ENCODE results near the gene CFD.
A peak's percentile ranks its signal among the peaks of the same experiment; 100 is the strongest.
"Not testable (repeated sequence)": the region's sequence is repeated elsewhere in the genome, so short reads cannot be mapped to it uniquely, and the experiment has no call there.

CFD gene

DNA sequence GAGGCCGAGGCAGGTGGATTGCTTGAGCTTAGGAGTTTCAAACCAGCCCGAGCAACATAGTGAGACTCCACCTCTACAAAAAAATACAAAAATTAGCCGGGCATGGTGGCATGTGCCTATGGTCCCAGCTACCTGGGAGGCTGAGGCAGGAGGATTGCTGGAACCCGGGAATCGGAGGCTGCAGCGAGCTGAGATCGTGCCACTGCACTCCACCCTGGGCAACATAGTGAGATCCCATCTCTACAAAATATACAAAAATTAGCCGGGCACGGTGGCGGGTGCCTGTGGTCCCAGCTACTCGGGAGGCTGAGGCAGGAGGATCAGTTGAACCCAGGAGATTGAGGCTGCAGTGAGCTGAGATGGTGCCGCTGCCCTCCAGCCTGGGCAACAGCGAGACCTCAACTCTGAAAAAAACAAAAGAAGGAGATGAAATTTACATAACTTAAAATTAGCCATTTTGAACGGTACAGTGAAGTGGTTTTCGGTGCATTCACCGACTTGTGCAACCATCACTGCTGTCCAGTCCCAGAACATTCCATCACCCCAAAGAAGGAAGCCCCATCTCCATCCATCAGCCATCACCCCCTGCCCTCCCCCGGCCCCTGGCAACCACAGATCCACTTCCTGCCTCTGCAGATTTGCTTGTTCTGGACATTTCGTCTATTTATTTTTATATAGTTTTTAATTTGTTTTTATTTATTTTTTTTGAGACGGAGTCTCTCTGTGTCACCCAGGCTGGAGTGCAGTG is 33.4 kb upstream of the CFD start:
- DNase-seq = no peak

DNA sequence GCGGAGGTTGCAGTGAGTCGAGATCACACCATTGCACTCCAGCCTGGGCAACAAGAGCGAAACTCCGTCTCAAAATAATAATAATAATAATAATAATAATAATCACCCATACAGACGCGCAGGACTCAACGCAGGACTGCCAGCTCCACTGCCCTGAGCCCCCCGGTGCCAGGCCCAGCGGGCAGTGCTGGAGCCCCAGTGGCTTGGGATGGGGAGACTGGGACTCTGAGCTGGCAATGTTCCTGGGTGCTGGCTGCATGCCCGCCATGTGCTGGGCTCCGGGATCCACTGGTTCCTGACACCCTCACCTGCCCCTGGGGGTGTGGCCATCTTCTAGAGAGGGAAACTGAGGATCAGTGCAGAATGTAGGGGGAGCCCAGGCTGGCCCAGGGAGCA is 32.2 kb upstream of the CFD start:
- no peak for DNase-seq

DNA sequence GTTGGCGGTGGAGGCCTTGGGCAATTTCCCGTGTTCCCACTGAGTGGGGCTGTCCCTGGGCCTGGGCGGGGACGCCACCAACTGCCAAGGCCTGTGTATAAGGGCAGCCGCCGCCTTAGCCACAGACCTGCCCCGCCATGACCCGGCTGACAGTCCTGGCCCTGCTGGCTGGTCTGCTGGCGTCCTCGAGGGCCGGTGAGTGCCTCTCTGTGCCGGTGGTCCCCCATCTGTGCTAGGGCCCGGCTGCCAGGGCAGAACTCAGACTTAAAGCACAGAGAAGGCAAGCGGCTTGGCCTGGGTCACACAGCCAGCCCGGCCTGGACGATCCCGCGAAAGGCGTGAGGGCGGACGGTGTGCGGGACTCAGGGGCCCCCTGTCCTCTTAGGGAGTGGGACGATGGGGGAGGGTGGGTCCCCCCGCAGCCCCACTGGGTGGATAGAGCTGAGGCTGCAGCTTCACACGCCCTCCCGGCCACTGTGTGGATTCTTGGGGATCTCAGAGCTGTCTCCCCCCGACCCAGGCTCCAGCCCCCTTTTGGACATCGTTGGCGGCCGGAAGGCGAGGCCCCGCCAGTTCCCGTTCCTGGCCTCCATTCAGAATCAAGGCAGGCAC is 31.6 kb upstream of the CFD start, which contains the start of gene AZU1:
AZU1 (plus strand) TSS at position 128 of the 612 bp plus-strand sequence; CDS start at position 138, 10 bp downstream.
- DNase-seq = no peak

DNA sequence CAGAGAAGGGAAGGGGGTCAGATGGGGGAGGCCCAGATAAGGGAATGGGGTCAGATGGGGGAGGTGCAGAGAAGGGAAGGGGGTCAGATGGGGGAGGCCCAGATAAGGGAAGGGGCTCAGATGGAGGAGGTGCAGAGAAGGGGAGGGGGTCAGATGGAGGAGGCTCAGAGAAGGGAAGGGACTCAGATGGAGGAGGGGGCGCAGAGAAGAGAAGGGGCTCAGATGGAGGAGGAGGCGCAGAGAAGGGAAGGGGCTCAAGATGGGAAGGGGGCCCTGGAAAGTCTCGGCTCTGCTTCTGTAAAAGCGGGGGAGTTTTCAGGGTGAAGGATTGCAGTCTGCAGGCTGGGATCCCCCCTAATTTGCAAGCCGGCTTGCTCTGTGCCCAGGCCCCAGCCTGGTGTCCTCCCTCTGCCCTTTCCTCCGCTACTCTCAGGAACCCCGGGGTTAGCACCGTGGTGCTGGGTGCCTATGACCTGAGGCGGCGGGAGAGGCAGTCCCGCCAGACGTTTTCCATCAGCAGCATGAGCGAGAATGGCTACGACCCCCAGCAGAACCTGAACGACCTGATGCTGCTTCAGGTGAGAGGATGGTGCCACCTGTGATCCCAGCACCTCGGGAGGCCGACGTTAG is 30.2 kb upstream of the CFD start:
- DNase-seq = no peak

DNA sequence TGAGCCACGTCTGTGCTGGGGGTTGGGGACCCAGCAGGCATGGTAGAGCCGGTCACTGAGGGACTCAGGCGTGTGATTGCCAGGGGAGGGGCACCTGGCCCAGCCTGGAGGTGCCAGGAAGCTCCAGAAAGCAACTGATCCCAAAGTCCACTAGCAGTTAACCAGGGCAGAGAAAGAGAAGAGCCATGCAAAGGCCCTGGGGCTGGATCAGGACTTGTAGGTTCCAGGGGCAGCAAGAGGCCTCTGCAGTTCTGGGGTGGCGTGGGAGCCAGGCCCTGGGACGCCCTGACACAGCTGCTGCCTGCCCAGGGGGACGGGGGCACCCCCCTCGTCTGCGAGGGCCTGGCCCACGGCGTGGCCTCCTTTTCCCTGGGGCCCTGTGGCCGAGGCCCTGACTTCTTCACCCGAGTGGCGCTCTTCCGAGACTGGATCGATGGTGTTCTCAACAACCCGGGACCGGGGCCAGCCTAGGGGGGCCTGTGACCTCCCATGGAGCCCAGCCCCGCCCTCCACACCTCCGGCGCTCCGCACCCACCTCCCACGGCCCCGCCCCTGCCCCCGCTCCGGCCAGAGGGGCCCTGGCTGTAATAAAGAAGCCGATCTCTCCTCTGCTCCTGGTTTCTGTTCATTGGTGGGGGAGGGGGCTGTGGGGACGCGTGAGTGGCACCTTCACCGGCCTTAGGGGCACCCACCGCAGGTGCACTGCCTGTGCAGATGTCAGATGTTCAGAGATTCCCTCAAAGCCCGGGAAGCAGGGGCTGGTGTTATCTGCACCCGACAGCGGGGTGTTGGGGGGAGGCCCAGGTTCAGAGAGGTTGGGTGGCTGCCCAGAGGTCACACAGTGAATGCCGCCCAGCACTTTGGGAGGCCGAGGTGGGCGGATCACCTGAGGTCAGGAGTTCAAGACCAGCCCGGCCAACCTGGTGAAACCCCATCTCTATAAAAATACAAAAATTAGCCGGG is 27.8 kb upstream of the CFD start:
- DNase-seq = no peak

DNA sequence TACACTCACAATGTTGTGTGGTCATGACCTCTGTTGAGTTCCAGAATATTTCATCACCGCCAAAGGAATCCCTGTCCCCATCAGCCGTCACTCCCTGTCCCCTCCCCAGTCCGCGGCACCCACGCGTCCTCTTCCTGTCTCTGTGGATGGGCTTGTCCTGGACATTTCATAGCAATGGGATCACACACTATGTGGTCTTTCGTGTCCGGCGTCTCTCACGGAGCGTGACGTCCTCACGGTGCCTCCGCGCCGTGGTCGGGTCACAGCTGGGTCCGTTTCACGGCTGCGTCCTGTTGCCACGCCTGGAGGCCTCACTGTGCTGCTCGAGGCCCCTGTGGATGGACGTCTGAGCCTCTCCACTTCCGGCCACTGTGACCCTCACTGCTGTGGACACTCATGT is 25.2 kb upstream of the CFD start:
- DNase-seq = no peak

DNA sequence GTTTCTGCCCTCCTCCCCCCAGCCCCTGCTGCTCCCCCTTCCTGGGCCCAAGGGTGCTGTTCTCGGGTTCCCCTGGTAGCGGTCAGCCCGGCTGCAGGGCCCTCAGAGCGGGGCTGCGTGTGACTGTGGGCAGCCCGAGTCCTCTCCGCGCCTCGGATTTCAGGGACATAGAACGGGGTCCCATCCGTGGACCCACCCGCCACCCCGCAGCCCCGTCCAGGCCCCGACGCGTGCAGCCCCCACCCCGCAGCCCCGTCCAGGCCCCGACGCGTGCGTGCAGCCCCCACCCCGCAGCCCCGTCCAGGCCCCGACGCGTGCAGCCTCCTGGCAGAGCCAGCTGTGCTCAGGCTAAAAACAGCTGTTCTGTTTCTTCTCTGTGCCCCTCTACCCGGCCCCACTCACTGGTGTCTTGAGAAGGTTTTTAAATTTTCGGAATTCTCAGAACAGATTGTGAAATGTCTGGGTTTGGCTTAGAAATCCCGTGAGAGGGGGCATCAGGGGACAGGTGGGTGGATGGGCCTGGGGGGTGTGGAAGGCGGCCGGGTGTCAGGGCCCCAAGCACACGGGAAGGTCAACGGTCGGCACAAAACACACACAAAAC is 24.2 kb upstream of the CFD start:
- DNase-seq = no peak

DNA sequence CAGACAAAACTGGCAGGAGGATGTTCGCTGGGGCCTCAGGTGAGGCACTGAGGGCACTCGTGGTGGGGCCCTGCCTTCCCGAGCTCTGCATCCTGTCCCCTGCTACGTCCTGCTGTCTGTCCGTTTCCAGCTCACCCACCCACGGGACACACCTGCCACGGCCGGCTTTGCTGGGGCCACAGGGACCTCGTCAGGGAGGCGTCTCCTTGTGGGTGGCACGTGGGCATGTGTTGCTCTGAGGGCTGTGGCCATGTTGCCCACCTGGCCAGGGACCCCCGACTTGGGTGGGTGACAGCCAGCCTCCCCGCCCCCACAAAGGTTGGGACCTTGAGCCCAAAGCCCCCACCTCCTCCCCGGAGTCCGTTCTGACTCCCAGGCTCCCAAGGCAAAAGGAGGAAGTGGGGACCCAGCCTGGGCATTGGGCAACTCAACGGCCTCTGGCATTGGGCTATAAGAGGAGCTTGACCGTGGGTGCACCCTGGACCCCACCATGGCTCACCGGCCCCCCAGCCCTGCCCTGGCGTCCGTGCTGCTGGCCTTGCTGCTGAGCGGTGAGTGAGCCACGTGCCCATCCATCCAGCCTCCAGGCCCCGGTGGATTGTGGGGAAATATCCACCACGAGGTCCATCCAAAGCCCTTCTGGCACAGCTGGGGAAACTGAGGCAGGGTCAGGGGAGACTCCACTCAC is 18.8 kb upstream of the CFD start, which contains the start of gene PRTN3:
PRTN3 (plus strand) TSS at position 481 of the 688 bp plus-strand sequence; CDS start at position 491, 10 bp downstream.
- peak in 1 of 2 donors; percentile 34 for DNase-seq

DNA sequence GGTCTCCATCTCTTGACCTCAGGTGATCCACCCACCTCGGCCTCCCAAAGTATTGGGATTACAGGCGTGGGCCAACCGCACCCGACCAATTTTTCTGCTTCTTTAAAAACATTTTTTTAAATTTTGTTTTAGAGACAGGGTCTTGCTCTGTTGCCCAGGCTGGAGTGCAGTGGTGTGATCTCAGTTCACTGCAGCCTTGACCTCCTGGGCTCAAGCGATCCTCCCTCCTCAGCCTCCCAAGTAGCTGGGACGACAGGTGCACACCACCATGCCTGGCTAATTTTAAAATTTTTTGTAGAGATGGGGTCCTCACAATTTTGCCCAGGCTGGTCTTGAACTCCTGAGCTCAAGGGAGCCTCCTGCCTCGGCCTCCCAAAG is 16.7 kb upstream of the CFD start:
- DNase-seq = not testable (repeated sequence)

DNA sequence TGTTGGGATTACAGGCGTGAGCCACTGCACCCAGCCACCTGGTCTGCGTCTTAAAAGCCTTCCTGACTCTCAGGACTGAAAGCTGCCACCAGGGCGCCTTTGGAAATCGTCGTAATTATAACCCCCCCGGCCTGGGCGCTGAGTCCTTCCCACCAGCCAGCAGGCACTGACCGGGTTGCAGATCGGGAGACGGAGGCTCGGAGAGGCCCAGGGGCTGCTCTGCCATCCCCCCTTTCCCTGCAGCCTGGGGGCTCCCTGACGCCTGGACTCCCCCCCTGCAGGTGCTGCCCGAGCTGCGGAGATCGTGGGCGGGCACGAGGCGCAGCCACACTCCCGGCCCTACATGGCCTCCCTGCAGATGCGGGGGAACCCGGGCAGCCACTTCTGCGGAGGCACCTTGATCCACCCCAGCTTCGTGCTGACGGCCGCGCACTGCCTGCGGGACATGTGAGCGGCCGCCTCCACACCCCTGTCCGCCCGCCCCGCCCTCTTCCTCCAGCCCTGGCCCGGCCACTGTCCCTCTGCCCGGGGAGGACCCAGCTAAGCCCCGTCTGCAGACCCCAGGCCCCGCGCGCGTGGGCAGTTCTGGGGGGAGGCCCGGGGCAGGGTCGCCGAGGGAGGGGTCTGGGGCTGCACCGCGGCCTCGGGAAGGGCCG is 16.2 kb upstream of the CFD start:
- DNase-seq = no peak

DNA sequence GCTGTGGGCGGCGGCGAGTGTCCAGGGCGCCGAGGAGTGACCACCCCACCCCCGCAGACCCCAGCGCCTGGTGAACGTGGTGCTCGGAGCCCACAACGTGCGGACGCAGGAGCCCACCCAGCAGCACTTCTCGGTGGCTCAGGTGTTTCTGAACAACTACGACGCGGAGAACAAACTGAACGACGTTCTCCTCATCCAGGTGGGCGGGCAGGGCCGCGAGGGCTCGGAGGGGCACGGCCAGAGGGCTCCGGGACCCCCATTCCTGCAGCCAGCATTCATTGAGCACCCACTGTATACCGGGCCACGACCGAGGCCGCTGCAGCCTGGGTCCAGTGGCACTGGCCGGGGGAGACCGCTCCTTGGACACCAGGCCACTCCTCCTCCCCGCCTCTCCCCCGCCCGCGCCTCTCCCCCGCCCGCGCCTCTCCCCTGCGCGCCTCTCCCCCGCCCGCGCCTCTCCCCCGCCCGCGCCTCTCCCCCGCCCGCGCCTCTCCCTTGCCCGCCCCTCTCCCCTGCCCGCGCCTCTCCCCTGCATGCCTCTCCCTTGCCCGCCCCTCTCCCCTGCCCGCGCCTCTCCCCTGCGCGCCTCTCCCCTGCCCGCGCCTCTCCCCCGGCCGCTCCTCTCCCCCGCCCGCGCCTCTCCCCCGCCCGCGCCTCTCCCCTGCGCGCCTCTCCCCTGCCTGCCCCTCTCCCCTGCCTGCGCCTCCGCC is 15.5 kb upstream of the CFD start:
- no peak for DNase-seq

DNA sequence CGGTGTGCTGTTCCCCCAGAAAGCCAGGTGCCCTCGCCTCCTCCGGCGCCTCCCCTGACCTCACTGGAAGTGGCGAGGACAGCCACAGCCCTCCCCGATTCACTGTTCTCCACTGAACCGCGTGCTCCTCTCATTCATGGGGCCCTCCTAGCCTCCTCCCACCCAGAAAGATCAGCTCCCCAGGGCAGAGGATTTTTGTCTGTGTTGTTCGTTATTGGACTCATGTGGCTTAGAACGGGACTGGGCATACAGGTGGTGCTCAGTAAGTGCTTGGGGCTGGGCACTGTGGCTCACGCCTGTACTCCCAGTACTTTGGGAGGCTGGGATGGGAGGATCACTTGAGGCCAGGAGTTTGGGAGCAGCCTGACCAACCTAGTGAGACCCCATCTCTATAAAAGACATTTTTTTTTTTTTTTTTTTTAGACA is 14.9 kb upstream of the CFD start:
- DNase-seq = no peak

DNA sequence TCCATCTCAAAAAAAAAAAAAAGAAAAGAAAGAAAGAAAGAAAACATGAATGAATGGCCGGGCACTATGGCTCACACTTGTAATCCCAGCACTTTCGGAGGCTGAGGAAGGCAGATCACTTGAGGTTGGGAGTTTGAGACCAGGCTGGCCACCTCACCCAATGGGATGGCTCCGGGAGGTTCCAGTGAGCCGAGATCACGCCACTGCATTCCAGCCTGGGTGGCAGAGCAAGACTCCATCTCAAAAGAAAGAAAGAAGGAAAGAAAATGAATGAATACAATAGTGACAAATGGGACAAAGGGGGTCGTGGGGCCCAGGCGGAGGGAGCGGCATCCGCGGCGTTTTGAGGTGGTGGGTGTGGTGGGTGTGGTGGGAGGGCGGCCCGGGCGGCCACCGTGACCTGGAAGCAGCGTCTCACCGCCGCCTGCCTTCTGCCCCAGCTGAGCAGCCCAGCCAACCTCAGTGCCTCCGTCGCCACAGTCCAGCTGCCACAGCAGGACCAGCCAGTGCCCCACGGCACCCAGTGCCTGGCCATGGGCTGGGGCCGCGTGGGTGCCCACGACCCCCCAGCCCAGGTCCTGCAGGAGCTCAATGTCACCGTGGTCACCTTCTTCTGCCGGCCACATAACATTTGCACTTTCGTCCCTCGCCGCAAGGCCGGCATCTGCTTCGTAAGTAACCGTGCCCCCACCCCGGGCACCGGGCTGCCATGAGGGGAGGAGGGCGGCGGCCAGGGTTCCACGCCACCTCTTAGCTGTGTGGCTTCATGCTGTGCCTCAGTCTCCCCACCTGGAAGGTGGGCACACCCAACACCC is 13.6 kb upstream of the CFD start:
- DNase-seq = no peak

DNA sequence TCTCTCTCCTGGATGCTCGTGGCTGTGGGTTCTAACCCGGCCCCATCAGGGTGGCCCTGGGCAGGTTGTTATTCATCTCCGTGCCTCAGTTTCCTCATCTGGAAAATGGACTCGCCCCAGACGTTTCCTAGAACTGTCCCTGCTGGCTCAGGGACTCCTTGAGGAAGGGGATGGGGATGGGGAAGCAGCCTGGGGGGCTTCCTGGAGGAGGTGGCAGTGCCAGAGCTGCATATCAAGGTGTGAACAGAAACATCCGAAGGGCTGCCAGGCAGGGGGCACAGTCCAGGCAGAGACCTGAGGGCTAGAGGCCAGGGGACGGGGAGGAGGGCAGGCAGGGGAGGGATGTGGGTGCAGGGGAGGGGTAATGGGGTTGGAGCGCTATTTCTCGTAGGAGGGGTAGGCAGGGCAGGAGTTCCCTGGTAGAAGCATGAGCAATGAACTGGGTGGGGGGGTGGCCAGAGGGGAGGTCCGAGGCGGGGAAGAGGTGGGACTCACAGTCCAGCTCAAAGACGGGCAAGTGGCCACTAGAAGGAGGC is 11.0 kb upstream of the CFD start:
- DNase-seq = no peak

DNA sequence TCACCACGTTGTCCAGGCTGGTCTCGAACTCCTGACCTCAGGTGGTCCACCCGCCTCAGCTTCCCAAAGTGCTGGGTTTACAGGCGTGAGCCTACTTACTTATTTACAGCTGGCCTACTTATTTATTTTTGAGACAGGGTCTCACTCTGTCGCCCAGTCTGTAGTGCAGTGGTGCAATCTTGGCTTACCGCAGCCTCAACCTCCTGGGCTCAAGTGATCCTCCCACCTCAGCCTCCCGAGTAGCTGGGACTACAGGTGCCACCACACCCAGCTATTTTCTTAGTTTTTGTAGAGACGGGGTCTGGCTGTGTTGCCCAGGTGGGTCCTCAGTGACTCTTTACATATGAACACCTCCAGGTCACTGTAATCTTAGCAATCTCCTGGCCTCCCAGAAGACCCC is 10.3 kb upstream of the CFD start:
- not testable (repeated sequence) for DNase-seq

DNA sequence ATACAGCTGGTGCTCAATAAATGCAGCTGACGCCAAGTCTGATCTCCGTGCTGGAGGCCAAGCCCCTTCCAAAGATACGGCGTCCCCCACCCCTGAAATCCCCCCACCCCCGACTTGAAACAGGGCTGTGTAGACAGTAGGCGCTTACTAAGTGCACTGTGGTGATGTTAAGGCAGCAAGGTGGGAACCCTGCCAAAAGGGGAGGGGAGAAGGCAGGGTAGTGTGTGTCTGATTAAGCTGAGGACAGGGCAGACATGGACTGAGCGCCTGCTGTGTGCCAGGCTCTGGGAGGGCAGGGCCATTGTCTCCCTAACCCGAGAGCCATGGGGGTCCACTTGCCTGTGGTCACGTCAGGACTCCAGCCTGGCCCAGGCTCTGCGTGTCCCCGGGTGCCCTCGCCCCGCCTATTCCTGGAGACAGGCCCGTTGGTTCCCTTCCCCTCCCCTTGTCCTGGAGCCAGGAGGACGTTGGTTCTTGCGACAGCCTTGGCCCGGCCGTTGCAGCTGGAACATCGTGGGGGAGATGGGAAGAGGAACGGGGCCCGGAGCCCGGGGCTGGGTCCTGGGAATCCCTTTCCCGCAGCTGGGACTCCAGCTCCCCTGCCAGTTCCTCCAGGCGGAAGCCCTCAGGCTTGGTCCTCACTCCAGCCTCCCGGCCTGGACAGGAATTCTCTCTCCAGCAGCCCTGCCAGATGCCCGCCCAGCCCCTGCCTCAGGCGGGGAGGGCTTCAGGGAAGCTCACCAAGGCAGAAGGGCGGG is 9.1 kb upstream of the CFD start:
- no peak for DNase-seq

DNA sequence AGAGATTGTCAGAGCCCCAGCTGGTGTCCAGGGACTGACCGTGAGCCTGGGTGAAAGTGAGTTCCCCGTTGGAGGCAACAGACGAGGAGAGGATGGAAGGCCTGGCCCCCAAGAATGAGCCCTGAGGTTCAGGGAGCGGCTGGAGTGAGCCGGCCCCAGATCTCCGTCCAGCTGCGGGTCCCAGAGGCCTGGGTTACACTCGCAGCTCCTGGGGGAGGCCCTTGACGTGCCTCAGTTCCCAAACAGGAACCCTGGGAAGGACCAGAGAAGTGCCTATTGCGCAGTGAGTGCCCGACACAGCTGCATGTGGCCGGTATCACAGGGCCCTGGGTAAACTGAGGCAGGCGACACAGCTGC is 8.5 kb upstream of the CFD start:
- DNase-seq = no peak

DNA sequence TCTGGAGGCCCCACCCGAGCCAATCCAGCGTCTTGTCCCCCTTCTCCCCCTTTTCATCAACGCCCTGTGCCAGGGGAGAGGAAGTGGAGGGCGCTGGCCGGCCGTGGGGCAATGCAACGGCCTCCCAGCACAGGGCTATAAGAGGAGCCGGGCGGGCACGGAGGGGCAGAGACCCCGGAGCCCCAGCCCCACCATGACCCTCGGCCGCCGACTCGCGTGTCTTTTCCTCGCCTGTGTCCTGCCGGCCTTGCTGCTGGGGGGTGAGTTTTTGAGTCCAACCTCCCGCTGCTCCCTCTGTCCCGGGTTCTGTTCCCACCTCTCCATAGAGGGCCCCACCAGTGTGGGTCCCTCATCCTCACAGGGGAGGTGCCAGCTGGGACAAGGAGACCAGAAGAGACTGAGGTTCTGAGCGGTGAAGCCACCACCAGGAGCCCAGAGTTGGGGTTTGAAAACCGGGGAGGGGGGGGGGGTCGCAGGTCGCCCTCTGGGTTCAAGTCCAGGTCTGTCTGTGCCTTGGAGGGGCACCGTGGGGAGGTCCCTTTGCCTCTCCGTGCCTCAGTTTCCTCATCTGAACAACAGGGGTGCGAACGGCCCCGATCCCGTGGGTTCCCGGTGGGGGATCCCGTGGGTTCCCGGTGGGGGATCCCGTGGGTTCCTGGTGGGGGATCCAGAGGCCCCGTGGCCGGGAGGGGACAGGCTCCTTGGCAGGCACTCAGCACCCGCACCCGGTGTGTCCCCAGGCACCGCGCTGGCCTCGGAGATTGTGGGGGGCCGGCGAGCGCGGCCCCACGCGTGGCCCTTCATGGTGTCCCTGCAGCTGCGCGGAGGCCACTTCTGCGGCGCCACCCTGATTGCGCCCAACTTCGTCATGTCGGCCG is 7.1 kb upstream of the CFD start, which contains the start of gene ELANE:
ELANE (plus strand) TSS at position 168 of the 878 bp plus-strand sequence; CDS start at position 194, 26 bp downstream.
- no peak for DNase-seq

Measured in CD4-positive, alpha-beta T cell treated with Interleukin-1 beta for 1 hour (primary cell).